Transverse colon (tissue), 4 donors: ENCODE data around the gene PAK1.
"Not testable (repeated sequence)": the region's sequence is repeated elsewhere in the genome, so short reads cannot be mapped to it uniquely, and the experiment has no call there.

ENCODE experiments used
- CTCF ChIP-seq, 5 experiments: fragments of 200-600 bp in 3 of 5; fragments of 450-650 bp in 2 of 5; sonication (generic) in 3 of 5; IDR thresholded peaks; 1 replicate in 2 of 5; 2 replicates in 3 of 5; pipeline ENCODE4 v1.5.1; 2016 to 2017; ENCODE audit warnings: antibody characterized with exemption in 5 of 5, inconsistent platforms in 3 of 5, mild to moderate bottlenecking in 2 of 5, moderate library complexity in 1 of 5
- POLR2AphosphoS5 ChIP-seq, 3 donors: sonication (generic); formaldehyde crosslinking; IDR thresholded peaks; one replicate each; pipeline ENCODE4 v1.6.1; 2016; ENCODE audit warnings: antibody characterized with exemption in 3 of 3

- TF ChIP-seq CTCF, POLR2AphosphoS5 (IDR thresholded peaks at IDR 0.05): not testable (repeated sequence)
Observed at GRCh38 chr11:77300028-77300427, 173.9 kb downstream of the PAK1 start.
